AG10803 (cell line): ENCODE results near the gene FIGNL2.

Source experiments
- DNase-seq: peaks from one replicate; pipeline ENCODE4 v3.0.0; 2010; ENCODE audit warnings: low read depth
- H3K4me3 ChIP-seq: 2 replicates; pipeline ENCODE4 v1.5.1; 2011; ENCODE audit warnings: mild to moderate bottlenecking, low read length, control low read depth
- TF ChIP-seq, protein P1 (sequence below): conservative IDR thresholded peaks from 2 replicates; pipeline ENCODE4 v1.5.1; 2011; ENCODE audit warnings: mild to moderate bottlenecking, low read length, control low read depth, inconsistent platforms

Gene FIGNL2

GRCh38 chr12:51851413-51852124 lies 3.1 kb upstream of the FIGNL2 start:
- H3K4me3 ChIP-seq: no peak overlapping the region
- TF ChIP-seq, protein P1, sequence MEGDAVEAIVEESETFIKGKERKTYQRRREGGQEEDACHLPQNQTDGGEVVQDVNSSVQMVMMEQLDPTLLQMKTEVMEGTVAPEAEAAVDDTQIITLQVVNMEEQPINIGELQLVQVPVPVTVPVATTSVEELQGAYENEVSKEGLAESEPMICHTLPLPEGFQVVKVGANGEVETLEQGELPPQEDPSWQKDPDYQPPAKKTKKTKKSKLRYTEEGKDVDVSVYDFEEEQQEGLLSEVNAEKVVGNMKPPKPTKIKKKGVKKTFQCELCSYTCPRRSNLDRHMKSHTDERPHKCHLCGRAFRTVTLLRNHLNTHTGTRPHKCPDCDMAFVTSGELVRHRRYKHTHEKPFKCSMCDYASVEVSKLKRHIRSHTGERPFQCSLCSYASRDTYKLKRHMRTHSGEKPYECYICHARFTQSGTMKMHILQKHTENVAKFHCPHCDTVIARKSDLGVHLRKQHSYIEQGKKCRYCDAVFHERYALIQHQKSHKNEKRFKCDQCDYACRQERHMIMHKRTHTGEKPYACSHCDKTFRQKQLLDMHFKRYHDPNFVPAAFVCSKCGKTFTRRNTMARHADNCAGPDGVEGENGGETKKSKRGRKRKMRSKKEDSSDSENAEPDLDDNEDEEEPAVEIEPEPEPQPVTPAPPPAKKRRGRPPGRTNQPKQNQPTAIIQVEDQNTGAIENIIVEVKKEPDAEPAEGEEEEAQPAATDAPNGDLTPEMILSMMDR: no peak
- no peak for DNase-seq

DNA sequence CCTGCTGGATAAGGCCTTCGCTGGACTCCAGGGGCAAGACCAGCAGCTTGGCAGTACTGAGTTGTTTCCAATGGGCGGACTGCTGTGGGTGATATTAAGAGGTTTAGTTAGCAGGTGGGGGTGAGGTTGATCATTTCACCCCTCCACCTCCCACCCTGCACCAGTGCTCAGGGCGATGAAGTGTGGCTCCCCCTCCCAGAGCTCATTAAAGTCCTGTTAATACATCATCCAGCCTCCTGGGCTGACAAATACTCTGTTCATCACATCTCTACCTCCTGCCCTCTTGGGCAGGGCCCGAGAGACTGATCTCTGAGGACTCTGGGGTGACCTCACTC lies 2.4 kb upstream of the FIGNL2 start:
- no peak overlapping the region for H3K4me3 ChIP-seq
- DNase-seq: no peak
- TF ChIP-seq, protein P1: no peak

GRCh38 chr12:51850081-51850964 lies 1.8 kb upstream of the FIGNL2 start:
- TF ChIP-seq, protein P1: no peak
- no peak for DNase-seq
- H3K4me3 ChIP-seq: no peak overlapping the region

DNA sequence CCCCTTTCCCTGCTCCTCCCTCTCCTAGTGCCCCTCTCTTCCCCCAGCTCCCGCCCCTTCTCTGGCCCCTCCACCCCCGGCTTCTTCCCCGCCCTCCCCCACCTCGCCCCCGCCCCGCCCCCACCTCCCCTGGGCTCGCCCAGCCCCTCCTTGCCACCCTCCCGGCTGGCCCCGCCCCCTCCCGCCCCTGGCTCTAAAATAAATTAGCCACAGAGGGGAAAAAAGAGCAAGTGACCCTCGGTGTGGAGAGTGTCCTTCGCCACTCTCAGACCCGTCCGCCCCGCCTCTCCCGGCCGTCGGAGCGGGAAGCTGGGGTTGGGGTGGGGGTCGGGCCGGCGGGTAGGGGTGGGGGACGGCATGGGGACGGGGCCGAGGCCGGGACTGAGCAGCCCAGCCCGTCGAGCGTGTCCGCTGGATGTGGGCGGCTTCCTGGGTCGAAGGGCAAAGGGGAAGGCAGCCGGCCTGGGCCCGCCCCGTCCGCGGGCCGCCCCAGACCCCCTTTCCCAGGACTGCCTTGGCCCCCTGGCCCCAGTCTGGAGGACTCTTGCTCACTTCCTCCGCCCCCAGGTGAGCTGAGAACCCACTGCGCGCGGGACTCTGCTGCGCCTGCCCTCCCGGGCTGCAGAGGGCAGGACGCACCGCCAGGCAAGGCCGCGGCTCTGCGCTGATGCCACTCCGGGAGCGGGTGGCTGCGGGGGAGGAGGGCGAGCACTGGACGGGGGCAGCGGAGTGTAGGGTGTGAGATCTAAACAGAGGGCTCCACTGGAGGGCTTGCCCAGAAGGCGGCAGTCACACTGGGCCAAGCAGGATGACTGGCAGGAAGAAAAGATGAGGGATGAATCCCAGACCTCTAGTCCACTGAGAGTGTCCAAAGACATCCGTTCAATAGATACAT lies 570 bp upstream of the FIGNL2 start:
- TF ChIP-seq, protein P1: no peak
- no peak for DNase-seq
- H3K4me3 ChIP-seq: no peak overlapping the region

- peak overlapping the region; percentile 15 for H3K4me3 ChIP-seq
- DNase-seq: no peak
- TF ChIP-seq, protein P1: no peak
Observed at GRCh38 chr12:51847643-51848325, 734 bp downstream of the FIGNL2 start.

DNA sequence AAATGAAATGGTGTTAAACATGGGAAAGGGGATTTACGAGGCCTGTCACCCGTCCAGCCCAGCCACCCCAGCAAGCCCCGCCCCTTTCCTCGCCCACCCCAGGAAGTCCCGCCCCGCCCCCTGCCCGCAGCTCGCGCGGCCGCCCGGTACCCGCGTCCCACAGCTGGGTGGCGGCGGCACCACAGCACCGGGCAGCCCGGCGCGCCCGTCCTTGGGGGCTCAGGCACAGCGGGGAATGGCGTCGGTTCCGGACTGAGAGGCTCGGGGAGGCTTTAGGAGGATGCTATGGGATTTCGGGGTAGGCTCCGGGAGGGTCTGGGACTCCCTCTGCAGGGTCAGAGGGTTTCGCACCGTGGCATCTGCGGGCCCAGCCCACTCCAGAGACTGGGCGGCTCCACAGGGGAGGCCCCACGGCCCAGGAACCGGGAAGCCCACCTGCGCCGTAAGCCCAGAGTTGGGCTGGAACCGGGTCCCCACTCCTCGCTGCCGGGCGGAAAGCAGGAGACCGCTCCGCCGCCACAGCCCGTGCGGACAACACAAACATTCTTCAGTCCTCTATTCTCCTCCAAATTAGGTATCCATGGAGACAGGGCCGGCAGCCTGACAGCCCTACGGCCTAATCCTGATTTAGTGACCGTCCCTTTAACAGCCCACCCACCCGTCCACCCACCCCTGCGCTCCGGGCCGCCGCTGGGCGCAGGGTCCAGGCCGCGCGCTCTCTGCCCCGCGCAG lies 1.4 kb downstream of the FIGNL2 start:
- DNase-seq: no peak
- TF ChIP-seq, protein P1: no peak
- peak overlapping the region; percentile 49 for H3K4me3 ChIP-seq
